ENCODE measurements around the gene NSMCE4A. TPM values are rescaled to one million over a fixed set of nuclear protein-coding genes. Genes with fewer than 3 reads are reported as not detected.
"Not testable (repeated sequence)": the region's sequence is repeated elsewhere in the genome, so short reads cannot be mapped to it uniquely, and the experiment has no call there.

NSMCE4A gene
- total RNA-seq, 1 experiment from 2014 or later = 73.2 TPM

- no peak for DNase-seq (ENCODE audit: low spot score)
These were observed 38.7 kb downstream of the NSMCE4A start for GRCh38 chr10:121936295-121936694.

- peak; percentile 78 for DNase-seq (ENCODE audit: low spot score)
These were observed 39.3 kb downstream of the NSMCE4A start for GRCh38 chr10:121935702-121936101.

GRCh38 chr10:121930268-121931085 lies 44.5 kb downstream of the NSMCE4A start:
- peak; percentile 44 for DNase-seq (ENCODE audit: low spot score)

GRCh38 chr10:121929585-121930267 lies 45.3 kb downstream of the NSMCE4A start:
- DNase-seq (ENCODE audit: low spot score) = peak; percentile 14

GRCh38 chr10:121928528-121928884 lies 46.5 kb downstream of the NSMCE4A start:
- DNase-seq (ENCODE audit: low spot score) = peak; percentile 56

GRCh38 chr10:121927841-121928527 lies 47.0 kb downstream of the NSMCE4A start, which contains the start of gene ATE1:
TSS of gene ATE1 (minus strand) at chr10:121928031. CDS start at chr10:121927949, 82 bp downstream.
- peak; percentile 88 for DNase-seq (ENCODE audit: low spot score)

GRCh38 chr10:121927318-121927840 lies 47.6 kb downstream of the NSMCE4A start:
- DNase-seq (ENCODE audit: low spot score) = peak; percentile 62

GRCh38 chr10:121926671-121927317 lies 48.2 kb downstream of the NSMCE4A start:
- DNase-seq (ENCODE audit: low spot score) = peak; percentile 45

- DNase-seq (ENCODE audit: low spot score) = no peak
These were observed 48.9 kb downstream of the NSMCE4A start for GRCh38 chr10:121926157-121926556.

GRCh38 chr10:121921238-121921931 lies 53.6 kb downstream of the NSMCE4A start:
- no peak for DNase-seq (ENCODE audit: low spot score)

- DNase-seq (ENCODE audit: low spot score) = no peak
These were observed 55.4 kb downstream of the NSMCE4A start for GRCh38 chr10:121919666-121920065.

GRCh38 chr10:121918800-121919199 lies 56.2 kb downstream of the NSMCE4A start:
- DNase-seq (ENCODE audit: low spot score) = not testable (repeated sequence)

- no peak for DNase-seq (ENCODE audit: low spot score)
These were observed 60.4 kb downstream of the NSMCE4A start for GRCh38 chr10:121914661-121915060.

GRCh38 chr10:121911421-121911697 lies 63.7 kb downstream of the NSMCE4A start:
- DNase-seq (ENCODE audit: low spot score) = no peak

- DNase-seq (ENCODE audit: low spot score) = peak; percentile 23
These were observed 64.2 kb downstream of the NSMCE4A start for GRCh38 chr10:121910673-121911420.

Small RNA genes lying within 50 kb of the gene (small RNA-seq; reads per million reads assigned to genes)
- gene RF02219 = not detected

Other genes with a start within 250 kb of the NSMCE4A start
- 16.5 and 17.4 TPM in 2 replicates for gene ATE1, start 47.2 kb downstream of the NSMCE4A start, total RNA-seq (2014; rRNA removed; shearing (Covaris generic))
- gene TACC2, start 13.9 kb upstream of the NSMCE4A start, total RNA-seq (2014; rRNA removed; shearing (Covaris generic)) = 13.4 and 25.0 TPM in 2 replicates